K562 (cell line): ENCODE results near the gene PROK1. TPM values are rescaled to one million over a fixed set of nuclear protein-coding genes. Genes with fewer than 3 reads are reported as not detected.

ENCODE experiments used
- polyA plus RNA-seq, 8 experiments: library from polyadenylated mRNA; depleted of rRNA in 4 of 8; stranded (reverse) in 5 of 8; unstranded in 3 of 8; fragments of >200 nt; fragmentation: Nextera tagmentation in 2 of 8; fragmentation: Illumina TruSeq in 1 of 8; extraction: Ambion mirVana in 2 of 8; extraction: Trizol in 1 of 8; gene quantifications; 2 replicates each; pipeline versions ENCODE4 v1.2.1 to v1.2.3, GENCODE V29; 2011 to 2014; ENCODE audit warnings: inconsistent platforms in 1 of 8, missing spikeins in 1 of 8
- total RNA-seq, 7 experiments: library from RNA; depleted of rRNA in 6 of 7; stranded (reverse); fragments of >200 nt in 6 of 7; fragmentation: Illumina TruSeq in 2 of 7; extraction: Trizol in 2 of 7; gene quantifications; 2 replicates each; pipeline versions ENCODE4 v1.2.1 to v1.2.3, GENCODE V29; 2011 to 2021; ENCODE audit warnings: low replicate concordance in 1 of 7
- TF ChIP-seq, protein P1 (sequence below), 2 experiments: fragments of 450-650 bp; formaldehyde crosslinking in 1 of 2; IDR thresholded peaks; 2 replicates each; pipeline versions ENCODE4 v1.4.0 to v1.6.1; 2014 to 2020; ENCODE audit warnings: mild to moderate bottlenecking in 2 of 2, borderline replicate concordance in 1 of 2, low read depth in 1 of 2

The PROK1 gene
- total and polyA plus RNA-seq, 9 of the 15 experiments (the other 6 are each of a cell fraction or from before 2014, with no cell fraction given) = 0.15 TPM; not detected in 8

DNA sequence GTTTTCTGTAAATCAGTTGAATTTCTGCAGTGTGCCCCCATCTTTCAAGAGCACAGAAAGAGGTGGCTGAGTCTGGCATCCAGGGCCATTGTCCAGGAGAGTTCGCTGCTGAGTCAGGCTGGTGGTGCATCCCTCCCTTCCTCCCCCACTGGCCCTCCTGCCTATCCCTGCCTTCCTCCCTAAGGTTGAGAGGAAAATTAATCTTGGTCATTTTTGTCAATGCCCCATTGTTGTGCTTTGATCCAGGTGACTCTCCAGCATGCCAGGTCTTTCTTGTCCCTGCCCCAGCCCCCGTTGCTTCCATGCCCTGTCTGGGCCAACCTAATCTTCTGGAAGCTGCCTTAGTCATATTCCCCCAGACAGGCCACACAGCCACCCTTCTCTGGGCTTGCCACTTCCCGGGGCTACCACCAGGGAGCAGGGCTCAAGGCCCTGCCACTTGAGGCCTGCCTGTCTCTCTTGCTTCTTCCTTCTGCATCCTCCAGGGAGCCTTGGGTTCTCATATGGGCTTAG, 26.6 kb downstream of the PROK1 start (continued):
- TF ChIP-seq, protein P1, sequence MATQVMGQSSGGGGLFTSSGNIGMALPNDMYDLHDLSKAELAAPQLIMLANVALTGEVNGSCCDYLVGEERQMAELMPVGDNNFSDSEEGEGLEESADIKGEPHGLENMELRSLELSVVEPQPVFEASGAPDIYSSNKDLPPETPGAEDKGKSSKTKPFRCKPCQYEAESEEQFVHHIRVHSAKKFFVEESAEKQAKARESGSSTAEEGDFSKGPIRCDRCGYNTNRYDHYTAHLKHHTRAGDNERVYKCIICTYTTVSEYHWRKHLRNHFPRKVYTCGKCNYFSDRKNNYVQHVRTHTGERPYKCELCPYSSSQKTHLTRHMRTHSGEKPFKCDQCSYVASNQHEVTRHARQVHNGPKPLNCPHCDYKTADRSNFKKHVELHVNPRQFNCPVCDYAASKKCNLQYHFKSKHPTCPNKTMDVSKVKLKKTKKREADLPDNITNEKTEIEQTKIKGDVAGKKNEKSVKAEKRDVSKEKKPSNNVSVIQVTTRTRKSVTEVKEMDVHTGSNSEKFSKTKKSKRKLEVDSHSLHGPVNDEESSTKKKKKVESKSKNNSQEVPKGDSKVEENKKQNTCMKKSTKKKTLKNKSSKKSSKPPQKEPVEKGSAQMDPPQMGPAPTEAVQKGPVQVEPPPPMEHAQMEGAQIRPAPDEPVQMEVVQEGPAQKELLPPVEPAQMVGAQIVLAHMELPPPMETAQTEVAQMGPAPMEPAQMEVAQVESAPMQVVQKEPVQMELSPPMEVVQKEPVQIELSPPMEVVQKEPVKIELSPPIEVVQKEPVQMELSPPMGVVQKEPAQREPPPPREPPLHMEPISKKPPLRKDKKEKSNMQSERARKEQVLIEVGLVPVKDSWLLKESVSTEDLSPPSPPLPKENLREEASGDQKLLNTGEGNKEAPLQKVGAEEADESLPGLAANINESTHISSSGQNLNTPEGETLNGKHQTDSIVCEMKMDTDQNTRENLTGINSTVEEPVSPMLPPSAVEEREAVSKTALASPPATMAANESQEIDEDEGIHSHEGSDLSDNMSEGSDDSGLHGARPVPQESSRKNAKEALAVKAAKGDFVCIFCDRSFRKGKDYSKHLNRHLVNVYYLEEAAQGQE (IDR thresholded peaks at IDR 0.05; ENCODE audit: borderline replicate concordance) = no peak
- TF ChIP-seq, protein P1 (CRISPR knock-in tag; IDR thresholded peaks at IDR 0.05; ENCODE audit: low read depth) = no peak
